ENCODE results near the gene UBA6.

GRCh38 chr4:67725981-67726380 lies 25.0 kb upstream of the UBA6 start:
- TF ChIP-seq CTCF (conservative IDR thresholded peaks at IDR 0.05) (no peak), ZFX (IDR thresholded peaks at IDR 0.05) (no peak)

Data from C4-2B (cell line).